ENCODE data around the gene CXADR.

- TF ChIP-seq, protein P1, sequence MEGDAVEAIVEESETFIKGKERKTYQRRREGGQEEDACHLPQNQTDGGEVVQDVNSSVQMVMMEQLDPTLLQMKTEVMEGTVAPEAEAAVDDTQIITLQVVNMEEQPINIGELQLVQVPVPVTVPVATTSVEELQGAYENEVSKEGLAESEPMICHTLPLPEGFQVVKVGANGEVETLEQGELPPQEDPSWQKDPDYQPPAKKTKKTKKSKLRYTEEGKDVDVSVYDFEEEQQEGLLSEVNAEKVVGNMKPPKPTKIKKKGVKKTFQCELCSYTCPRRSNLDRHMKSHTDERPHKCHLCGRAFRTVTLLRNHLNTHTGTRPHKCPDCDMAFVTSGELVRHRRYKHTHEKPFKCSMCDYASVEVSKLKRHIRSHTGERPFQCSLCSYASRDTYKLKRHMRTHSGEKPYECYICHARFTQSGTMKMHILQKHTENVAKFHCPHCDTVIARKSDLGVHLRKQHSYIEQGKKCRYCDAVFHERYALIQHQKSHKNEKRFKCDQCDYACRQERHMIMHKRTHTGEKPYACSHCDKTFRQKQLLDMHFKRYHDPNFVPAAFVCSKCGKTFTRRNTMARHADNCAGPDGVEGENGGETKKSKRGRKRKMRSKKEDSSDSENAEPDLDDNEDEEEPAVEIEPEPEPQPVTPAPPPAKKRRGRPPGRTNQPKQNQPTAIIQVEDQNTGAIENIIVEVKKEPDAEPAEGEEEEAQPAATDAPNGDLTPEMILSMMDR (IDR thresholded peaks at IDR 0.05; ENCODE audit: insufficient read depth, low read length) = no peak
- TF ChIP-seq POLR2AphosphoS5 (IDR thresholded peaks at IDR 0.05; ENCODE audit: low read depth) (no peak), GABPA (IDR thresholded peaks at IDR 0.05; ENCODE audit: low read depth) (no peak), SPI1 (IDR thresholded peaks at IDR 0.05; ENCODE audit: borderline replicate concordance, low read depth) (0 out of 2 replicates have a peak, but pooled peaks have one; percentile 3)
- TF ChIP-seq, protein P2, sequence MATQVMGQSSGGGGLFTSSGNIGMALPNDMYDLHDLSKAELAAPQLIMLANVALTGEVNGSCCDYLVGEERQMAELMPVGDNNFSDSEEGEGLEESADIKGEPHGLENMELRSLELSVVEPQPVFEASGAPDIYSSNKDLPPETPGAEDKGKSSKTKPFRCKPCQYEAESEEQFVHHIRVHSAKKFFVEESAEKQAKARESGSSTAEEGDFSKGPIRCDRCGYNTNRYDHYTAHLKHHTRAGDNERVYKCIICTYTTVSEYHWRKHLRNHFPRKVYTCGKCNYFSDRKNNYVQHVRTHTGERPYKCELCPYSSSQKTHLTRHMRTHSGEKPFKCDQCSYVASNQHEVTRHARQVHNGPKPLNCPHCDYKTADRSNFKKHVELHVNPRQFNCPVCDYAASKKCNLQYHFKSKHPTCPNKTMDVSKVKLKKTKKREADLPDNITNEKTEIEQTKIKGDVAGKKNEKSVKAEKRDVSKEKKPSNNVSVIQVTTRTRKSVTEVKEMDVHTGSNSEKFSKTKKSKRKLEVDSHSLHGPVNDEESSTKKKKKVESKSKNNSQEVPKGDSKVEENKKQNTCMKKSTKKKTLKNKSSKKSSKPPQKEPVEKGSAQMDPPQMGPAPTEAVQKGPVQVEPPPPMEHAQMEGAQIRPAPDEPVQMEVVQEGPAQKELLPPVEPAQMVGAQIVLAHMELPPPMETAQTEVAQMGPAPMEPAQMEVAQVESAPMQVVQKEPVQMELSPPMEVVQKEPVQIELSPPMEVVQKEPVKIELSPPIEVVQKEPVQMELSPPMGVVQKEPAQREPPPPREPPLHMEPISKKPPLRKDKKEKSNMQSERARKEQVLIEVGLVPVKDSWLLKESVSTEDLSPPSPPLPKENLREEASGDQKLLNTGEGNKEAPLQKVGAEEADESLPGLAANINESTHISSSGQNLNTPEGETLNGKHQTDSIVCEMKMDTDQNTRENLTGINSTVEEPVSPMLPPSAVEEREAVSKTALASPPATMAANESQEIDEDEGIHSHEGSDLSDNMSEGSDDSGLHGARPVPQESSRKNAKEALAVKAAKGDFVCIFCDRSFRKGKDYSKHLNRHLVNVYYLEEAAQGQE (IDR thresholded peaks at IDR 0.05; ENCODE audit: insufficient replicate concordance, low read depth) = no peak
Measured at GRCh38 chr21:17539743-17540341, 27.0 kb downstream of the CXADR start.

Measured in HL-60 (cell line).